ENCODE measurements around the gene BICC1.

The BICC1 gene

DNA sequence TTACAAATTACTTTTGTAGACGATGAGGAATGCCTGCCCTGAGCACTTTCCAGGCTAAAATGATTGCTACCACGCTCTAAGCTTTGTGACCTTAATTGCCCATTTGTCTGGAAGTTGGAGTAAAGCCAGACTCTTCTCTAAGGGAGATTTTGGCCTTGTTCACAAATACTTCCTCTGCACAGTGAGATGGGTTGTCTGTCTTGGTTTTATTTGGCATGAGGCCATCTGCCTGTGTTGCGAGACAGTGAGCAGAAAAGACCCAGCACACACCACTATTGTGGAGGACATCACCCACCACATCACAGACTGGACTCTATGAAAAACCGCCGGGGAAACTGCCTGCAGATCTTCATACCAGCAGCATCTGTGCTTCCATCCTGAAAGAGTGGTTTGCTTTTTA lies 138.4 kb downstream of the BICC1 start:
- peak; percentile 81 for DNase-seq

DNA sequence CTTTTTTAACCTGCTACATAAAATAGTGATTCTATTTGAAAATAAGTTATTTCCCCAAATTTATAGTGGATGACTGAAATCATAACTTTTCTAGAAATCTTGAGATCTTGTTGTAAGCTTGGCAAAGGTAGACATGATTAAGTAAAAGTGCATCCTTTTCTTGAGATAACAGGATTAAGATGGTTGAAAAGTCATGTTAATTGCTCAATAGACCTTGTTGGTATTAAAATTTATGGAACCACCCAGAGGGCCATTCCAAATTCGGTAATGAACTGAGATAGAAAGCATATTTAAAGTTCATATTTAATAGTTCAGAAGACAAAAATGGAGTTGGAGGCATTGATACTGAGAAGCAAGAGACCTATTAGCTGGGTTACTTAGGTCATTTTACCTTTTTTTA lies 139.1 kb downstream of the BICC1 start:
- DNase-seq = no peak

DNA sequence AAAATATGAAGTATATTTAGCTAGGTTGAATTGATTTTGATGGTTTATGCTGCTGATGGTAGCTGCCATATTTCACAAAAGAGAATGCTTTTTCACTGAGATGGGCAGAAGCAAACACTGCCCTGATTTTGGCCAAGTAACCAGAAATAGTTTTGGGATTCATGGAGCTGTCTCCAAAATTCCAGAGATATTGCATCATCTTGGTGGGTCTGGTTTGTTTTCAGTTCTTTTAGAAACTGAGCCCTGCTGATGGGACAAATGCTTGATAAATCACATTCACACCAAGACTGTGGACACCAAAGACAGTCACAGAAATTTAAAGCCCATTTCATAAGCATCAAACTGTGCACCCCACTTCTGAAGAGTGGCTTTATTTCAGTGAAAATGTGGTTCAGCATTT lies 140.5 kb downstream of the BICC1 start:
- peak; percentile 88 for DNase-seq

DNA sequence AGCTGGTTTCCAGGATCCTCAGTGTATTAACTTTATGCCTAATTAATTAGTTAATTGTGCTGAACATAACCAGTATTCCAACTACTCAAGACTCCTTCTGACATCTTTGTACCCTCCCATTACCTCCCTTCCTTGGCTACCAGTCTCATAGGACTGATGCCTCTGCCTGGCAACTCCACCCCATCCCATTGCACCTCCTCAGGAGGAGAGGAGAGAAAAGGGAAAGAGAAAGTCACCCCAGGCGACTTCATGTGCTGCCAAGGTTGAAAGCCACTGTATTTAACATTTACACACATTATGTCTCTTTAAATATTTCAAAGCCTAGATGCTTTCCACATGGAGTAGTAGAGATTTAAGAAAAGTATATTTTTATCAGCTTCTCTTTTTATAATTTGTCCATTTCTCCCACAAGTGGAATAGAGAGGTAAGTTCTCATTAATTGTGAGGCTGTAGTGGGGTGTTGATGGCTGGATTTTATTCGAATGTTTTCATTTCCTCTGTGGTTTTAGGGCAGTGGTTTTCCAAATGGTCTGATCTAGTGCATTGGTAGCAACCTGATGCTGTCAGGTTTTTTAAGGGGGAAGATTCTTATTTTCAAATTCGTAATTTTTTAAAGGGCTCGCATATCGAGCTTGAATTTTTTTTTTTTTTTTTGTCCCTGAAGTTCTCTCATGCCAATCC lies 148.0 kb downstream of the BICC1 start:
- DNase-seq = peak; percentile 54

DNA sequence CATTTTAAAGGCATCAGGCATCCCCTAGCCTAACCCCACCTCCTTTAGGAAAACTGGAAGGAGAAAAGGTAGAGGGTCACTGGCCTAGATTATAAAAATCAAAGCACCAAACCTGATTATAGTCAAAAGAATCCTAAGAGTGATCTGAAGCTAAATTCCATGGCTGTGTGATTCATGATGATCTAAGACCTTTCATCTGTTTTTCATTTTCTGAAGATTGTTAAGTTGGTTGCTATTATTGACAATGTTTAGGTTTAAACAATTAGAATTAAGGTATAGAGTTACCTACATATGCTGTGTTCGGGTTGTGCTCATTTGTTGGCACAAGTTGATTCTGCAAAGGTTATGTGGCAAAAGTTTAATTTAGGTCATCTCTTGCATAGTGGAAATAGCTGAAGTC lies 148.7 kb downstream of the BICC1 start:
- DNase-seq = peak; percentile 82

DNA sequence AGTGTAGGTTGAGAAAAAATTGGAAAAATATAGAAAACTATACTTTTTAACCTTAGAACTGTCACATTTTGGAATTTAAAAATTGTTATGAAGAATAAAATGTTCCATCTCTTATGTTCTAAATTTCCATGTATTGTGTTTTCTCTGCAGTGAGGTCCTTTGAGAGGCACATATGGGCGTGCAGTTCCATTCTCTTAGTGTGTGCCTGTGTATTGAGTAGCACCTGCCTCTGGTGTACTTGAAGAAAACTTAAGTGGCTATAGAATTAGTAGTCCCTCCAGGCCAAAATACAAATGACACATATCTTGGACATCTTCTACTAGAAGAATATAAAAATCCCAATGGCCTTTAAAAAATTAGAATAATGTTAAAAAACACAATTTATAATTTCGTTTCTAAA lies 149.2 kb downstream of the BICC1 start:
- no peak for DNase-seq

DNA sequence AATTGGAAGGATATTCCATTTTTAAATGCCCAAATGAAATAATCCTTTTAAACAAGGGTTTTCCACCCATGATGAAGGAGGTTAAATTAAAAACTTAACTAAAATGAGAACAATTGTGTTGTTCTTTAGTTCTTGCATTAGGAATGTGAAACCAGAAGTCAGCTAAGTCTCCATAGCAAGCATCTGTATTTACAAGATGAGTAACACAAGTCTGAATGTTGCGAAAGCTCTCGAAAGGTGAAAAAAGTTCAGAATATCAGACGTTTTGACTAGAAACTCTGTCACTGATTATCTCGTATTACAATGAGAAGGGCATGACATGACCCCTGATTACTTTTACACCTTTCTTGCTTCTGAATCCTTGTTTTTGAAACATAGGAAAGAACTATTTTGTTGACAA lies 149.6 kb downstream of the BICC1 start:
- DNase-seq = peak; percentile 84

DNA sequence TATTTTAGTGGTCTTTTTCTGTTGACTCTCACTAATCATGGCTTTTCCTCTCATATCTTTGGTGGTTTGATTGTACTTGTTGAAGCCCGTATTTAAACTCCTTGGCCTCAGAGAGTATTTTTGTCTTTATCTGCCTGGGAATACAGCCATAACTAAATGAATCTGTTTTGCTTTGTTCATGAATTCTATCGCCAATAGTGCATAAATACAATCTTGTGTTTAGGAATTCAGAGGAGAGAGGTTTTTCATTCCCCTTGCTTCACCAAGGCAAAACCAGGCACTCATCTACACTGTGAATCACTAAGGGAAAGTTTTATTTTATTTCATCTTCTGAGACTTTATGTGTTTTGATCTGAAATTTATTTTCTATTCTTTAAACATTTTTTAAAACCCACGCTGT lies 152.7 kb downstream of the BICC1 start:
- no peak for DNase-seq

DNA sequence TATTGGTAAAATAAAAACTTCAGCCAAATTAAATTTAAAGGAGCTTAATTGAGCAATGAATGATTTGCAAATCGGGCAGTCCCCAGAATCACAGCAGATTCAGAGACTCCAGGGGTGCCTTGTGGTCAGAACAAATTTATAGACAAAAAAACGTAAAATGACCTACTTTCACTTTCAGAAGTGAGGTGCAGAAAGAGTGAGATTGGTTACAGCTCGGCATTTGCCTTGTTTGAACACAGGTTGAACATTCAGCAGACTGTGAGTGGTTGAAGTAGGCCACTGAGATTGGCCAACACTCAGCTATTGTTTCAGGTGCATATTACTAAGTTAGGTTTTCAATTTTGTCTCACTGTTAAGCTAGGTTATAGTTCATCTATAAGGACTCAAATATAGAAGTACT lies 153.4 kb downstream of the BICC1 start:
- no peak for DNase-seq

DNA sequence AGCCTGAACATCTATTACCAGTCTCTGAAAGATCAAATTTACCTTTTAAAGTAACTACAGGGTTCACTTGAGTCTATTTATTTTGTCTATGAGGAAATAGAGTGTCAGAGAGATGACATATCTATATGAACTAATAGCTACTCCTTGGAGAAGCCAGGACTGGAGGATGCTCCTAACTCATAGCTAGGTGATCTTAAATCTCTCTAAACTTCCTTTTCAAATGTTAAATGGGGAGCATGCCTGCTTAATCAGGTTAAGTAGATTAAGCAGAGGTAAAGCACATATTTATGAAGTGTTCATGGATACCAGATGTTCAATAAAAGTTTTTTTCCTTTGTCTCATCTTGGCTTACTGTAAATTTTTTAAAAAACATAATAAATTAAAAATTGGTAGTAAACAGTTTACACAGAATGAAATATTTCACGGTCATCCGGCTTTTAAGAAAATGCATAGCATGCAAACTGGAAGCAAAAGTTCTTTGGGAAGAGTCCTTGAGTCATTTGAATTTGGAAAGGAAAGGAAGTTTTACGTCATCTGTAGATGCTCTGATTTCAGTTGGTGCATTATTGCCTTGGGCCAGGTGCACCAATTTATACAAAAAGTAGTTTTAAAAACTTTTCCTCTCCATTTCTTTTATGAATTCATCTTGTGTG lies 155.1 kb downstream of the BICC1 start:
- no peak for DNase-seq

DNA sequence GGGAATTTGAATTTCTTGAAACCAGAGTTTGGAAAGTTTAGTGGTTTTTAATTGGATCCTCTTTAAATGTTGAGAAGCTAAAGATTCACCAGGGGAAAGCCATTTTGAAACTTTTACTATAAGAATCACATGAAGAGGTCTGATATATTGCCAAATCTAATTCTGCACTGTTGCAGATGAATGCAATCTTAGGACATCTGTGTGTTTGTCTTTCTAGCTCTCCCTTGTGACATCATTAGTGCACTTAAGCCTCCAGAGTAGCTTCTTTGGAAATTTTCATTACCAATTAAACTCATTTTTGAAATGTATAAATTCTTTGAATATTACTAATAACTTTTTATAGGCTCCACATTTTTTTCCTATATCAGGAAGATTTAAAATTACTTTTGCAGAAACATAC lies 160.2 kb downstream of the BICC1 start:
- peak; percentile 24 for DNase-seq

DNA sequence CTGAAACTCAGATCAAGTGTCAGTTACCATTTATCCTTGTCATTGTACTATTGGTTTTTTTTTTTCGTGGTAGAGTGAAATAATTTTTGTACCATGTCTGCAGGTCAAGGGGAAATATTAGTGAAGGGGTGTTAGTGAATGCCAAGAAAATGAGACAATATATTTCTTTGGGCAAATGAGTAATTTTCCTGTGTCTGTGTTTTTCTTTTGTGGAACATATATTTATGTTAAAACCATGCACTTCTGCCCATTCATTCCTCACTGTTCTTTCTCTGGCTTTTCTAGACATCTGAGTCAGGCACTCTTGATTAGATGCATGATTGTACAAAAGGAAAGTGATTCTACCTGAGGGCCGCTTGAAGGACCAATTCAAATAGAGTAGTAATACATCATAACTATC lies 161.6 kb downstream of the BICC1 start:
- DNase-seq = peak; percentile 50

DNA sequence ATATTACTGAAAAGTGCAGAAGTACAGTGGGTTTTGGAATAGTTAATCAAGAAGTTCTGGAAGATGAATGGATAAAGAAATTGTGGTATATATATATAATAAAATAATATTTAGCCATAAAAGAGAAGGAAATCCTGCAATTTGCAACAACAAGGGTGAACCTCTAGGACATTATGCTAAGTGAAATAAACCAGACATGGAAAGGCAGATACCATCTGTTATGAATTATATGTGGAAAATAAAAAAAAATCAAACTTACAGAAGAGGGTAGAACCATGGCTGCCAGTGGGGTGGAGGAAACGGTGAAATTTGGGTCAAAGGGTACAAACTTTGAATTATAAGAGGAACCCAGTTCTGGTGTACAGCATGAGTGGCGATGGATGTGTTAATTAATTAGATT lies 162.6 kb downstream of the BICC1 start:
- no peak for DNase-seq

DNA sequence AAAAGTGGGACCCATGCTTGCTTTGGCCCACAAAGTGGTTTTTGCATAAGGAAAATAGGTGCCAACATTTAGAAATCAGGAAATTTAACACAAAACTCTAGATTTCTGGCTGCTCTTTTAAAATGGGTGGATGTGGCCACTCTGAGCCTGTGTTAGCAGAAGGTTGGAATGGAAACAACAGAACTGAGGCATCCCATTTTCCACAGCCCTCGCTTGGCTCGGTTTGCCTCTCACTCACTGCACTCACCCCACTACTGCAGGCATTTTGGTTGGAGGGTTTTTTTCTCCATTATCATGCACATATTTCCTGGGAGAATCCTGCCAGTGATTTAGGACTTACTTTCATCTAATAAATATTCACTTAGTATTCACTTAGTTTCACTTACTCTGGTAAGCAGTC lies 178.9 kb downstream of the BICC1 start:
- DNase-seq = no peak

DNA sequence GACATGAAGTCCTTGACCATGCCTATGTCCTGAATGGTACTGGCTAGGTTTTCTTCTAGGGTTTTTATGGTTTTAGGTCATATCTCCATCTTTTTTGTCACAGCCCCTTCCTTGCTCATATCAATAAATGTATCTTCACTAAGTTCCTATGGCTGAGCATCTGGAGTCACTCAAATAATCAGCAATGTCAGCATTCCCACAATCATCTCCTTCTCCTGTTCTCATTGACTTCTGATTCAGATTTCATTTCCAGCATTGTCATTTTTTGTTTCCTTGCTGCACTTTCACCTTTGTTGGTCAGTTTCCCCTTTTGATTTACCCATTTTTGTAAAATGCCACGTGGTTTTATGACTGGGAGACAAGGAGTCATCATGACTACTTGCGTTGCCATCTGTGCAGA lies 181.2 kb downstream of the BICC1 start:
- DNase-seq = no peak

DNA sequence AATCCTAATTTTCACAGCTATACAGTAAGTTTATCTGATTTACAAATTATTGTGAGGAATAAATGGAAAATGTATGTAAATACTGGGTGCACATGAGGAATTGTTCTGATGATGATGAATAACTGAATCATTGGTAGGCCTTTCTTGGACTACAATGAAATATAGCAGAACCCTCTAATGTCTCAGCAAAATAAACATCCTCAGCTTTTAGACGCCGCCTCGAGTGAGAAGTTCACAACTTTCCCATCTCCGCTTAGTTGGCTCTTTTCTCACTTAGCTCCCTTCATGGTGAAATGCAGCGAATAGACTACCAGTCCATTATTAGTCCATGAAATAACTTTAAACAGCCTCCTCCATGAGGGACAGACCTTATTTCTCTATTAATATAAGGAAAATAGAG lies 182.3 kb downstream of the BICC1 start:
- no peak for DNase-seq

DNA sequence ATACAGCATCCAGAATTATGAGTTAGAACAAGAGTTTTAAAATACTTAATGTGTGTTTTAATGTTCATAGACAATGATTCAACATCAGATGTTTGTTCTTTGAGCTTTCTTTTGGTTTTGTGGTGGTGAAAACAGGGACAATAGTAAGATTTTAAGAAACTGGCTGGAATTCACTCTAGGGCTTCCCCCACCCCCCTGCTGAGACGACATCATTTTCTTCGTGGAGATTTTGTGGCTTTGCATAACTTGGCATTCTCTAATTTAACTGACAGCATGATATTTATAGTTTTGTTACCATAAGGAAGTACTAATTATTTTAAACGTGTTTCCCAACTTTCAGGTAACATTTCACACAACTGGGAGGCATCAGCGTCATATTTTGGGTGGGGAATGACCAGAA lies 184.1 kb downstream of the BICC1 start:
- peak; percentile 60 for DNase-seq

DNA sequence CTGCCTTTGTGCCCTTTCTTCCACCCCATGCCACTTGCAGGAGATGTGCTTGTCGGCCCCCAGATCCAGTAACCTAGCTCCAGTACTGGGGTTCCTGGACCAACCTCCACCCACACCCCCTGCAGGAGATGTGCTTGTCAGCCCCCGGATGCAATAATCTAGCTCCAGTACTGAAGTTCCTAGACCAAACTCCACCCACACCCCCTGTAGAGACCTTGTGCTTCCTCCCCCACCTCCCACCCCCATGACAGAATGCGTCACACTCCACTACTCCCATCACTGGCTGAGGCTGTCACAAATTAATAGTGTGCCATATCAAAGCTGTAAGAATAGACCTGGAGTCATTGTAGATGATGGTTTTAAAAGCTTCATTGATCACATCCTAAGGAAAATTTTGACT lies 185.0 kb downstream of the BICC1 start:
- DNase-seq = no peak

DNA sequence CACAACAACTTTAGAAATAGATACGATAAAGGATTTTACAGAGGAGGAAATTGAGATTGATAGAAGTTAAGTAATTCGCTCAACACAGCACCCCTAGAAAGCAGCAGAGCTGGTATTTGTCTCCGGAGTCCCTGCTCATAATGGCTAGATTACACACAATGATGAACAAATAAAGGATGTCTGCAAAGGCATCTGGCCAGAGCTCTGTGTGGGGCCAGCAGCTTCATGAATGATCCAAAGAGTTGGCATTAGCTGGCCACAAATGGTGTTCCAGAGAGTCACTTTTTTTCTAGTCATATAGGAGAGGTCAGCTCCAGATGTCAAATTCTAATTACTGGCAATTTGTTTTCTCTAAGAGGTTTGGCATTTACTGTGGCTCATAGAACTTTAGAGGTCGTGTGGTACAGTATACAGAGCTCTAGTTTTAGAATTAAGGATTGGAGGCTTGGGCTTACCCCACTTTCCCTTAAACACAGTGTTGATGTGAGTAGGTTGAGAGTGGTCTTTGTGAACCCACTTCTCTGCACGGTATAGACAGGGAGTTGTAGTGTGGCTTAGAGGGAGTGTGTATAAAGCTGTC lies 186.2 kb downstream of the BICC1 start:
- DNase-seq = peak; percentile 35

DNA sequence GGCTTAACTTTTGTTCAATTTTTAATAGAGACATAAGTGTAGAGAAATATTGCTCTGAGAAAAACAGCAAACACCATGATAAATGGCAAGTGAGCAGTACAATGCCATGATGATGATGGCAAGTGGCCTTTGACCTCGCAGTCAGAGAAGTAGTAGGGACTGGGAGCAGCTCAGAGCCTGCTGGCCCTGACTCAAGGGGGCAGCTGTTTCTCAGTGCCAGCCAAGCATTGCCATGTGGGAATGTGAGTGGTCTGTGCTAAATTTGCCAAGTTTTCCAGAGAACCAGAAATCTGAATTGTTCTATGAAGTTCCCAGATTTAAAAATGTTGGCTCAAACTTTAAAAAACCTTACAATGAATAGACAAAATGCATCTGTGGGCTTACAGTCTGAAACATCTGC lies 187.9 kb downstream of the BICC1 start:
- DNase-seq = no peak

DNA sequence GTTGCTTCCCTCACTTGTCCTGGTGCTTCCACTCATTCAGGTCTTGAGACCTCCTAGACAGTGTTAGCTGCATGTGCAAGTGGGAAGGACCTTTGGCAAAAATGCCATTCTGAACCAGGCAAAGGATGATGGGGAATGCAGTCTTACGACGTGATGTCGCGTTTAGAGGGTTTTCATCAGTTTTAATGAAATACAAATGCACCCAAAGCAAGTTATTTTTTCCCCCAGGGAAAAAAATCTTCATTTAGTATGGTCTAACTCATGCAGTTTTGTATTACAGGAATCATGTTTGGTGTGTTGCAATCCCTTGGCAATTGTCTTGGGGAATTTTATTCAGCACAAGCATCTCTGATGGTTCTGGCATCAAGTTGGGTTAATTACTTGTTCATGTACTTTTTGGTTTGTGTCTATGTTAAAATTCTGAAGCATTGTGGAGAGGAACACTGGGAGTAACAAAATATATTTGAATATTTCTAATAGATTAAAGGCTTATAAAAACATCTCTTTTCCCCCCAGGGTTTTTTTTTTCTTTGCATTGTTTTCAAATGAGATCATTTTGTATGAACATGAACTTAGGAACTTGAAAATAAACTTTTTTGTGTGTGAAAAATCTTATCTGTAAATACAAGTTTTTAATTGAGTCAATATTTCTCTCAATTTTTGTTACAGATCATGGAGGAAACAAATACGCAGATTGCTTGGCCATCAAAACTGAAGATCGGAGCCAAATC lies 188.9 kb downstream of the BICC1 start:
- peak; percentile 76 for DNase-seq

DNA sequence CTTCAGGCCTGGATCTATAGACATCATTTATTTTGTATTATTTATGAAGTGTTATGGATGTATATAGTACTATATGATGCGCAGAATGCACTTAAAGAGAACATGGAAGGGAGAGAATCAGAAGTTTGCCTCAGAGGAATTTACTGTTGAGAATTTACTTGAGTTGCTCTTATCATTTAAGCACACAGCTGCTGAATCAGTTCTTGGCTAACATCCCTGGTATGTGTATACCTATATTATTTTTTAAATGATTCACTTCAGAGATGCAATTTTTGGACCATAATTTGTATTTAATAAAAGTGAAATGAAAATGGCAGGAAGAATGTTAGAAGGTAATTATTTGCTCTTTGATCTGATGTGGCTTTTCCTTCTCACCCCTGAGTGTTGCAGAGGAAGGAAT lies 191.6 kb downstream of the BICC1 start:
- peak; percentile 55 for DNase-seq

DNA sequence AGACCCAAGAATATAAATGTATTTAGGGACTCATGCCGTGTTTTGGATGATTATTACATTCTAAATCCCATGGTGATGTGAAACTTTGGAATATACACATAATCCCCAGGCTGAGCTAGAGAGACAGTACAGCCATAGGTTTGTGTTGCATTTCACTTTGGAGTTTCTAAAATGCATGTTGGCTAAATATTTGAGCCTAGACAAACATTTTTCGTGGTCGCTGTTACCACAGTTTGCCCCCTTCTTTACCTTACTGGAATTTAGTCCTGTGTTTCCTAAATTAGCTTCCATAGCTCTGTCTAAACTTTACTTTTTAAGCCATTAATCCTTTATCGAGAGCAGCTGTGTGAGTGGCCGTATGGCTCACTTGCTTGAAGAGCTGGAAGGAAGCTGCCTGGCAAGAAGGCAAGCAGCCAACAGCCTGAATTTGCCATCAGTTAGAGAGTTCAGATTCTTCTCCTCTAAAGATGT lies 192.0 kb downstream of the BICC1 start:
- DNase-seq = peak; percentile 51

DNA sequence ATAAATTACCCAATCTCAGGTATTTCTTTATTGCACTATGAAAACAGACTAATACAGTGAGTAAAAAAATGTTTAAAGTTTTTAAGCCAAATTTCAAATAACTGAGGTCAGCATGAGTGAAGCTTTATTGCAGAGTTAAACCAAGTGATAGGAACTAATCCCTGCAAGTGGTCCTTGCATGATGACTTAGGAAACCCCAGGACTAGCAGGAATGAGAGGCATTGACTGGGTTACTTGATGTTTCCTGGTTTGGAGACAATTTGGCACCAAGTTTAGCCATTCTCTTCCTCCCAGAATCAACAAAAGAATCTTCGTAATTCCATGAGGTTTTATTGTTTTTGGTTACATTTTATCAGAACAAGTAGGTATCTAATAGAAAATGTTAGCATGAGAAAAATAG lies 194.2 kb downstream of the BICC1 start:
- no peak for DNase-seq

All from fibroblast of skin of back (primary cell).